ENCODE measurements around the gene WDR86.

Gene WDR86

DNA sequence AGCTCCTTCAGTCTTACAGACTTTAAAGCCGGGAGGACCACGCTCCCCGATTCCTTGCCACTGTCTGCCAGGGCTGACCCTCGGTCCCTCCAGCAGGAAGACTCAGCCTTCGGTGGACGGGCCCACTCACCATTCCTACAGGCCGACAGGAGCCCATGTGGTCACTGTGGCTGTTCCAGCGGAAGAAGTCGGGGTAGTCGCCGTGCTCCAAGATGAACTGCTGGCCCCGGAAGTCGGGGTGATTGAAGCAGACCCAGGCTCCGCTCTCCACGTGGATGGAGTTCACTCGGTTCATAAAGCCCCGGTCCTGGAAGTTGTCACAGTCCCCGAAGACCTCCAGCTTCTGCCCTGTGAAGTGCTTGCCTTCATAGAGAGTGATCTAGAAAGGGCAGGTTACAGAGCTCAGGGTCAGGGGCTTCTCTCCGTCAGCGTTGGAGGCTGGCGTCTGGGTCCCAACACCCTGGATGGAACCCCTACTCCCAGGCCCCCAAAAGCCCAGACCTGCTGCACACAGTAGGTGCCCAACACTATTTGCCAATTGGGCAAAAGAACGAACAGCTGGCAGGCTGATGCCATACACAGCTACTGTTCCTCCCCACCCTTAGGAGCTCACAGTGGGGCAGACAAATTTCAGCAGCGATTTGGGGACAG is 28.2 kb upstream of the WDR86 start:
- TF ChIP-seq, protein P1, sequence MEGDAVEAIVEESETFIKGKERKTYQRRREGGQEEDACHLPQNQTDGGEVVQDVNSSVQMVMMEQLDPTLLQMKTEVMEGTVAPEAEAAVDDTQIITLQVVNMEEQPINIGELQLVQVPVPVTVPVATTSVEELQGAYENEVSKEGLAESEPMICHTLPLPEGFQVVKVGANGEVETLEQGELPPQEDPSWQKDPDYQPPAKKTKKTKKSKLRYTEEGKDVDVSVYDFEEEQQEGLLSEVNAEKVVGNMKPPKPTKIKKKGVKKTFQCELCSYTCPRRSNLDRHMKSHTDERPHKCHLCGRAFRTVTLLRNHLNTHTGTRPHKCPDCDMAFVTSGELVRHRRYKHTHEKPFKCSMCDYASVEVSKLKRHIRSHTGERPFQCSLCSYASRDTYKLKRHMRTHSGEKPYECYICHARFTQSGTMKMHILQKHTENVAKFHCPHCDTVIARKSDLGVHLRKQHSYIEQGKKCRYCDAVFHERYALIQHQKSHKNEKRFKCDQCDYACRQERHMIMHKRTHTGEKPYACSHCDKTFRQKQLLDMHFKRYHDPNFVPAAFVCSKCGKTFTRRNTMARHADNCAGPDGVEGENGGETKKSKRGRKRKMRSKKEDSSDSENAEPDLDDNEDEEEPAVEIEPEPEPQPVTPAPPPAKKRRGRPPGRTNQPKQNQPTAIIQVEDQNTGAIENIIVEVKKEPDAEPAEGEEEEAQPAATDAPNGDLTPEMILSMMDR (IDR thresholded peaks at IDR 0.05), result no peak

DNA sequence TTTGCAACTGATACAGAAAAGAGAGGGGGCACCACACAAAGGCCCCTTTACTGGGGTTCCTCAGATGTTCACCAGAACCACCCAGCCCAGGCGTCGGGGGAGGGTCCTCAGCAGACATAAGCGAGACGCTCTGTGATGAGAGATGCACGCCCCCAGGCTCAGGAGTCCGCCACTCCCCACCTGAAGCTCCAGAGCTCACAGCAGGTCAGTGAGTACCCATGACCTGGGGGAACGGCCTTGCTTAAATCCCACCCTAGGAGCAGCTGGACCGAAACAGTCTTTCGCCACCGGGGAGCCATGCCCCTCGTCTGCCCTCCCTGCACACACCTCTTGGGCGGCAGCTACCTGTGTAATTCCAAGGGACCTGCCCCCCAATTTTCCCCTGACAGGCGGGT is 27.3 kb upstream of the WDR86 start:
- TF ChIP-seq, protein P1 (IDR thresholded peaks at IDR 0.05), result no peak

DNA sequence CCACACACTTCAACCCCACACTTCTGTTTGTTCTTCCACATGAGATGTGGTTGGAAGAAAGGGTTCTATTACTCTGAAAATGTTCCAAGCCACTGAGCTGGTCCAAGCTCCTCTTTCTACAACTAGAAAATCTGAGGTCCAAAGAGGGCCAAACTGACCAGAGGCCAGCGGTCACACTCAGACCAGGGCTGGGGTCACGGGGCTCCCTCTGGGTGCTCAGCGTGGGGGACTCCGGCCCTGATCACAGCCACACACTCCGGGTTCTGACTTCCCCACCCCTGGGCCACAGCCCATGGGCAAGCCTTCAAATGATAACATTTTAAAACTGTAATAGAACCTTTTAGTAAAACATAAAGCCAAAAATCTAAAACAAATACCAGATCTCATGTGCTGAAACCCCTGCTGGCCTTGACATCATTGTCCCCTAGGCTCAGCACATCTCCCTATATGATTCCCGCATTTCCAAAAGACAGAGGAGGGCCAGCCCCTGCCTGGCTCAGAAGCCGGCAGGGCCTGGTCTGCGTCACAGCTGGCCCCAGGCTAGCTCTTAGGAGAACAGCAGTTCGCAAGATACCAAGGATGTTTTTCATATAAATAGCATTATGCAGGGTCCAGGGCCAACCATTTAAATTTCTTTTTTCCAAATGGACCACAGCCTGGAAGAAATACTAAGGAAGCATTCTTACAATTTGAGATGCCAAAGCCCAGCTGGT is 26.8 kb upstream of the WDR86 start:
- TF ChIP-seq, protein P1 (IDR thresholded peaks at IDR 0.05), result no peak

DNA sequence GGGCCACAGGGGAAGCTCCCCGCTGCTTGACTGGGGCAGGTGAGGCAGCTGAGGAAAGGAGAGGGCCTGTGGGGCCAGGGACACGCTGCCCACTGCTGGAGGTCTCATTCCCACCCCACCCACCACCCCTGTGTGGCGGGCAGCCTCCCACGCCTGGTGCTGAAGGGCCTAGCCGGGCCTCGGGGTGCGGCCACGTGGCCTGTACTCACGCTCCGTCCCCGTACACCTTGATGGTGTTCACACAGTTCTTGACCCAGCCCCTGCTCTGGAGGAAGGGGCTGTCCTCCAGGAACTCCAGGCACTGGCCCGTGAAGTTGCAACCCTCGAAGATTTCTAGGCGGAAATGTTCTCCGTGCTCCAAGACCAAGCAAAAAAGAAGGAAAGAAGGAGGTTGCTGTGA is 26.1 kb upstream of the WDR86 start:
- TF ChIP-seq, protein P1 (IDR thresholded peaks at IDR 0.05), result no peak

DNA sequence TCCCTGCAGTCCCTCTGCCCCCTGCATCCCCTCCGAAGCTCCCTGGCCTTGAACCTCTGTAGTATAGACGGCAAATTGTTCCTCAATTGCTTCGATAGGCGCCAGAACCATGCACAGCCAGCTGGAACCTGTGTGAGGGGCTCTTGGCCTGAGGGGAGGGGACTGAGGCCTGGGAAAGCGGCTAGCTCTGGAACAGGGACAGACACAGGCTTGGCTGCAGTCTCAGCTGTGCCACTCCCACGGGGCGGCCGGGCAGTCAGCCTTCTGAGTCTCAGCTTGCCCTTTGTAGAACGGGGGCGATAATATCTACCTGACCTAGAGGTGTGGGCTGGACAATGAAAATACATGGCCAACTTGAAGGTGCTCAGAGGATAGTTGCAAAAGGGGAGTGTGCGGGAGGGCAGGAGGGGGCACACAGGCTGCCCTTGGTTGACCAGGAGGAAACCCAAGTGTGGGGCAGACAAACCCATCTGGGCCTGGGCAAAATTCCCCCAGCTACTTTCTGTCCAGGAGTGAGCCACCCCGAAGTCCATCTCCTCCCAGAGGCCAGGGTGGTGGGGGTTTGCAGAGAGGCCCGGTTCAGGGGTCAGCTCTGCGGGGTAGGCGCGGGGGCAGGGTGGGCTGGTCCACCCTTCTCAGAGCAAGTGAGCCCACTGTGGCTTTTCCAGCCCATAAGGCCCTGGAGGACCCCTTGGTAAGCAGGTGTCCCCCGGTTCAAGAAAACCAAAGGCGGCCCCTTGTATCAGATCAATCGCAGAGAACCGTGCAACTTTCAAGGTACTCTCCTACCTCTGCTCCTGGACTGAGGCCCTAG is 25.5 kb upstream of the WDR86 start:
- TF ChIP-seq, protein P1 (IDR thresholded peaks at IDR 0.05), result no peak

DNA sequence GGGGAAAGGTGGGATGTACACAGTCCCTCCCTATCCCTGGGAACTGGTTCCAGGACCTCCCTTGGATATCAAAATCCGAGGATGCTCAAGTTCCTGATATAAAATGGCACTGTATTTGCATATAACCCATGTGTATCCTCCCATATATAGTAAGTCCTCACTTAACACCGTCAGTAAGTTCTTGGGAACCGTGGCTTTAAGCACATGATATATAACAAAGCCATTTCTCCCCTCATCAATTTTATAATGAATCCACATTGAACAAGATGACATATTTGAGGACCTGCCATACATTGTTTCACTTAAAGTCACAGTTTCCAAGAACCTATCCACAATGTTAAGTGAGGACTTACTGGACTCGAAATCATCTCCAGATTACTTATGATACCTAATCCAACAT is 24.7 kb upstream of the WDR86 start:
- TF ChIP-seq, protein P1 (IDR thresholded peaks at IDR 0.05), result no peak

DNA sequence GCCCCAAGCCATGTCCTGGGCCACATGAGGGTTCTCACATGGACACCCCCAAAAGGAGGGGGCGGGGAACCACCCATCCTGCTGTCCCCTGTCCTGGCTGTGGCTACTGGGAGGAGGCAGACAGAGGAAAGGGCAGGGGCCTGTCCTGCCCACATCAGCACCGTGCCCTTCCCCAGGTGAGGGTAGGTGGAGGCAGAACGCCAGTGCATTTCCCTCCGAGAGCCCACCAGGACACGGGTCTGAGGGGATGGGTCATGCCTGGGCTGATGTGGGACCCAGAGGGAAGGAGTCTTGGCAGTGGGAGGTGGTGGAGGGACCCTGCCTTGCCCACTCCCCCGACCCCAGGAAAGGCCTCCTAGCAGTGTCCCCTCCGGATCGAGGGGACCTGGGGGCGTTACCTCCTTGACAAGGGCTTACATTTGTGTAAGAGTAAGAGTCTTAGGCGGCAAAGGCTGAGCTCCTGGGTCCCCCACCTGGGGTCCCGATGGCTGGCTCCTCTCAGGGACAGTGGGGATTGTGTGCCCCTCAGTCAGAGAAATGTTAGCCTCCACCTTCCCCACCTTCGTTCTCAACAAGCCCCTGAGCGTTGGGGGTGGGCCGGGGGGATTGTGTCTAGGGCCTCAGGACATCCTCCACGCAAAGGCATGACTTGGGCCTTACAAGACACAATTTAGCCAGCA is 24.0 kb upstream of the WDR86 start:
- TF ChIP-seq, protein P1 (IDR thresholded peaks at IDR 0.05), result no peak

Measured in LNCAP (cell line).